T1000 (cell line): ENCODE data around the gene CDH2.
"Not testable (repeated sequence)": the region's sequence is repeated elsewhere in the genome, so short reads cannot be mapped to it uniquely, and the experiment has no call there.

Experiments
- DNase-seq: peaks from one replicate; lab custom pipeline; 2025; ENCODE audit warnings: mixed read lengths; lab: John Stamatoyannopoulos, UW

CDH2 gene

GRCh38 chr18:27921392-27921791, 255.5 kb downstream of the CDH2 start:
- DNase-seq: no peak

GRCh38 chr18:27920836-27921235, 256.1 kb downstream of the CDH2 start:
- no peak for DNase-seq

GRCh38 chr18:27906189-27906588, 270.7 kb downstream of the CDH2 start:
- DNase-seq: not testable (repeated sequence)

- no peak for DNase-seq
Measured at GRCh38 chr18:27903906-27904305, 273.0 kb downstream of the CDH2 start.

- no peak for DNase-seq
Measured at GRCh38 chr18:27901424-27902226, 275.3 kb downstream of the CDH2 start.
